ENCODE results near the gene STAP1.
"Not testable (repeated sequence)": the region's sequence is repeated elsewhere in the genome, so short reads cannot be mapped to it uniquely, and the experiment has no call there.

Gene STAP1

GRCh38 chr4:67624939-67625338 is 66.4 kb downstream of the STAP1 start:
- DNase-seq (ENCODE audit: low read depth) = no peak

GRCh38 chr4:67632492-67632891 is 74.0 kb downstream of the STAP1 start:
- DNase-seq (ENCODE audit: low read depth) = no peak

- no peak for DNase-seq (ENCODE audit: low read depth)
These were observed 76.2 kb downstream of the STAP1 start for GRCh38 chr4:67634741-67635140.

GRCh38 chr4:67635331-67635730 is 76.8 kb downstream of the STAP1 start:
- no peak for DNase-seq (ENCODE audit: low read depth)

- not testable (repeated sequence) for DNase-seq (ENCODE audit: low read depth)
These were observed 78.5 kb downstream of the STAP1 start for GRCh38 chr4:67636978-67637377.

GRCh38 chr4:67638136-67638535 is 79.6 kb downstream of the STAP1 start:
- DNase-seq (ENCODE audit: low read depth) = no peak

- DNase-seq (ENCODE audit: low read depth) = no peak
These were observed 93.0 kb downstream of the STAP1 start for GRCh38 chr4:67651536-67651935.
